Glomerular endothelial cell (primary cell): ENCODE measurements around the gene NEK2. TPM values are rescaled to one million over a fixed set of nuclear protein-coding genes. Genes with fewer than 3 reads are reported as not detected.
"Not testable (repeated sequence)": the region's sequence is repeated elsewhere in the genome, so short reads cannot be mapped to it uniquely, and the experiment has no call there.

Source experiments
- DNase-seq: peaks from one replicate; pipeline ENCODE4 v3.0.0-alpha.2; 2011; ENCODE audit warnings: low read depth, low spot score; ENCODE audit errors: extremely low read depth
- total RNA-seq: library from RNA; depleted of rRNA; stranded (reverse); fragments of >200 nt; gene quantifications from 2 replicates; pipeline ENCODE4 v1.2.3, GENCODE V29; 2015

NEK2 gene
- total RNA-seq, 1 donor from 2014 or later, result 2.9 TPM

DNA sequence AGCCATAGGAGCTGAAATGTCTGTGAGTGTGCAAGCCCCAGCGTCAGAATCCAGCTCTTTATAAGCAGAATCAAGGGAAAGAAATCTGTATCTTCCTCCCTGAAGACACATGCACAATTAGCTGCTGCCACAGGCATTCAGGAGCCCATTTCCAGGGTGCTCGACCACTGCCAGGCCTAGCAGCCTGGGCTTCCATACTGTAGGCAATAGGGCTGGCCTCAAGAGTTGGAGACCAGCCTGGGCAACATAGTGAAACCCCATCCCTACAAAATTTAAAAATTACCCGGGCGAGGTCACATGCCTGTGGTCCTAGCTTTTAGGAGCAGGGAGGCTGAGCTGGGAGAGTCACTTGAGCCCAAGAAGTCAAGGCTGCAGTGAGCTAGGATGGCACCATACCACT is 41.0 kb downstream of the NEK2 start:
- DNase-seq, result no peak

DNA sequence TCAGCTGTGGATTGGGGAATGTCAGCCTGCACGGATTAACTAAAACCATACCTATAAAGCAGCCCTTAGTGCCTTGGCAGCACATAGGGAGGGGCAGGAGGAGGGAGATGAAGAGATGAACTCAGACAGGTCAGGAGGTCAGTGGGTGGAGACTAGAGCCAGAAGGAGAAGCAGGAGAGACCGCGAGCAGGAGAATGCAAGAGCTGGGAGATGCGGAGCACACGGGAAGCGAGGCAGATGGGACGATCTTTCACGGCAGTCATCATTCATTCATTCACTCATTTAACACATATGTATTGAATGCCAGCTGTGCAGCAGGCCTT is 41.9 kb downstream of the NEK2 start:
- no peak for DNase-seq

DNA sequence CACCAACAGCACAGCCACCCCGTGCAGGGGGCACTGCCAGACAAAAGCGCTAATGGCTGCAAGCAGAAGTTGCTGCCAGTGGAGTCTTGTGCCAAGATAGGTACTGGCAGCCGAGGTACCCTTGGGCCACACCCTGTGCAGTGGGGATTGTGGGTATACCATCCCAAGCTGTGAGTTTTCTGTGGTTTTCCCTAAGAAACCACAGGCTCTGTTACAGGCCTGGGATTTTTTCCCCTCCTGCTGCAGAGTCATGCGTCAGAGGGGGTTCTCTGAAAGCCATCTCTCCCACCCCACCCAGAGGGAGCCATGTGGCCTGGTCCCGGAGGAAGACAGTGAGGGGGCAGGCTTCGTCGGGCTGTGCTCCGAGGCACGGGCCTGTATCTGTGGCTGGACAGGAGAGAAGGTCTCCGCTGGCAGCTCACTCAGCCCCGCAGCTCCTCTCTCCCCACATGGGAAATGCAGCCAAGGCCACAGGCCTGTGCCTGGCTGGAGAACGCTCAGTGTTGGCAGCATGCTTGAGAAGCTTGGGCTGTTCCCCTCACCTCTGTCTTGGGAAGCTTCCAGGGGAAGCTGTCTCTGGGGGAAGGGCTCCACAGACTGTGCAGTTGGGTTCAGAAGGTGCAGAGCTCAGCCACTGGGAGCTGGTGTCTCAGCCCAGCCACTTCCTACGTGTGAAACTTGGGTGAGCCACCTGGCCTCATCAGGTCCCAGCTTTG is 42.5 kb downstream of the NEK2 start:
- DNase-seq, result no peak

DNA sequence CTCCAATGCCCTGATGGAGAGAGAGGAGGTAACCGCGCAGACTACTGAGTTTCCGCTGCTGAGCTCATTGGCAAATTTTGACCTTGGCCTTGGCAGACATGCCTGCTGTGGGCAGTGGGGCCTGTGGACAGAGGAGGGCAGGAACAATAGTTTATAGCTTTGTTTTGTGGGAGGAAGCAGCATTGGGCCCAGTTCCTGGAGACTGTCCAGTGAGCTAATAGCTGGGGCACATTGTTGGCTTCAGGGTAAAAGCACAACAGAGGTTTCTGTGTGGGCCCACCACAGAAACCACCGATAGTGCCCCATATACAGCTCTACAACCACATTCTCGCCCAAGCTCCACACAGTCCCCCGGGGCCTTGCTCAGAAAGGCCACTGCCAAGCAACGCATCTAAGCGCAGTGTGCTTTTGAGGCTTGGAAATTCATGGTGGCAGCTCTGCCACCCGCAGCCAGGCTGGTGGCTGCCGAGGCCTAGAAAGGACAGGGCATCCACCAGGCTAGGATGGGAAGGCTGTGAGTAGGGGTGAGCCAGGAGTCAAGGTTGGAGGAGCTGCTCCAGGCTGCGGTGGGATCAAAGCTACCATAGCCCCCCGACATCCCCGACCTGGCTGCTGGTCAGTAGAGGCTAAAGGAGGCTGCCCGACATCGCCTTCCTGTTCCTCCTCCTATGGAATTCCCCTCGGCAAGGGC is 43.2 kb downstream of the NEK2 start:
- no peak for DNase-seq

DNA sequence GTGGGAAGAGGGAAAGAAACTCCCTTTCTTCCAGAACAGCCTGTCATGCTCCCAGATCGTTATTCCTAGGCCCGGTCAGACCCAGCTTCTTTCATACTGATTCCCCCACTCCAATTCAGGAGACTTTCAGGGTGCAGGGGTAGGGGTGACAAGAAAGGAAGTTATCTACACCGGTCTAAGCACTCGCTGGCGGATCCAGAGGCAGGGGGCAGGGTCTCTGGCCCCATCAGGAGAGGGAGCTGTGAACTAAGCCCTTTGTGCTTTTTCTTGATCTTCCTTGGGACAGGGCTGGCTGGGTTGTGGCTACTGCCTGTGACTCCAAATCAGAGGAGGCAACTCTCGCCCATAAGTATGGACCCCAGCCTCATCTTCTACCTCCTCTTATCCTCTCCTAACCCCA is 44.3 kb downstream of the NEK2 start:
- no peak for DNase-seq

DNA sequence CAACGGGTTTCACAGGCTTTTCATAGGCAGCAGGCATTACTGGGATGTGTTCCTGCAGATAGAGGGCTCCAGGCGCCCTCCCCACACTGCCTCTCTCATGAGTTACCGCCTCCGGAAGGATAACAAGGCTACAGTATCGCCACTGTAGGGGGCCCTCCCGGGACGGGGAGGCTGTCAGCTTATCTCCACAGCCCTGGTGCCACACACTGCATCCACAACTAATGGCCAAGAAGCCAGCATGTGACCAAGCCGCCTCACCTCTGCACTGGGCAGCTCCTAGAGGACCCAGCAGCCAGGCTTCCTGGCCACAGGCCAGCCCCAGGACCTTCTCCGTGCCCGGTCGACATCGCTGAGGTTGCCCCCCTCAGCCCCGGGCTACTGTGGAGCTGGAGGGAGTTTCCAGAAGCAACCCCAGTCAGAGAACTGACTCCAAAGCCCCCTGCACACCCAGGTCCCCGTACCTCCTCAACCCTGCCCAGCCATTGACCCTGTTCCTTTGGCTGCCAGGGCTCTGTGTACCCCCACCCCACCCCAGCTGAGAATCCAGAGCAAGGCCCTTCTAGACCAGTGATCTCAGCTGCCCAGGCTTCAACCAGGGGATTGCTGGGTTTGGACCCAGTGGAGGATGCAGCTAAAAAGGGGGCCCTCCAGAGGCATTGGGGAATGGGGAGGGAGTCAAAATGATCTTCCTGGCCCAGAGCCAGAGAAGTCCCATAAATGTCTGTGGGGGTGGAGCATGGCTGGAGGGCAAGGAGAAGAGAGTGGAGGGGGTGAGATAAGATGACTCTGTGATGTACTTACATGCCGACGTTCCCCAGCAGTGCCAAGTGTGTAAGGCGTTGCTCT is 45.0 kb downstream of the NEK2 start:
- no peak for DNase-seq

DNA sequence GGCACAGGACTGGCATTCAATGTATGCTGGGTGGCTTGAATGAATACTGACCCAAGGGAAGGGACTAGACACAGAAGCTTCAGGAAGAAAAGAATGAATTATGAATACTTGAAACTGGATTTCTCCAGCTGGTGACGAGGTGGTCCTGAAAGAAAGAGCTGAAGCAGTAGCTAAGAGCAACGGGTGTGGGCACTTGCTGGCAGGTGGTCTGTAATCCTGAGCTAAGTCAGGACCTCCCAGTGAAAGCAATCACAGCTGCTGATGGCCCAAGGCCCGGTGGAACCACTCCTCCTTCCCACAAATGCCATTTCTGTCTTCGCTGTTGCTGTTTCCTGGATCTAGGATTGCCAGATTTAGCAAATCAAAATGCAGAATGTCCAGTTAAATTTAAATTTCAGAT is 47.0 kb downstream of the NEK2 start:
- no peak for DNase-seq

DNA sequence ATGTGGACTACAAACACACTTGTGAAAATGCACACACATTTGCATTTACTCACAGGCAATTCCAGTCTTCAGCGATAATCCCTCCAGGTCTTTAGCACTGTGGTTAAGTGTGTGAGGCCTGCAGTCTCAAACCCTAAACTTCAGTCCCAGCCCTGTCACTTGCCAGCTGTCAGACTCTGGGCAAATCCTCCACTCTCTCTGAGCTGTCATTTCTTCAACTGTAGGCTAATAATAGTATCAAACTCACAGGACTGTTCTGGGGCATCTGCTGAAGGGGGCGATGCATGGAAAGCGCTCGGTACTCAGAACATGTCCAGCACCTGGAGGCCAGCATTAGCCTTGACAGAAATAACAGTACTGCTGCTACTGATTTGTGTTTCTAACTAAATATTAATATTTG is 48.2 kb downstream of the NEK2 start:
- no peak for DNase-seq

DNA sequence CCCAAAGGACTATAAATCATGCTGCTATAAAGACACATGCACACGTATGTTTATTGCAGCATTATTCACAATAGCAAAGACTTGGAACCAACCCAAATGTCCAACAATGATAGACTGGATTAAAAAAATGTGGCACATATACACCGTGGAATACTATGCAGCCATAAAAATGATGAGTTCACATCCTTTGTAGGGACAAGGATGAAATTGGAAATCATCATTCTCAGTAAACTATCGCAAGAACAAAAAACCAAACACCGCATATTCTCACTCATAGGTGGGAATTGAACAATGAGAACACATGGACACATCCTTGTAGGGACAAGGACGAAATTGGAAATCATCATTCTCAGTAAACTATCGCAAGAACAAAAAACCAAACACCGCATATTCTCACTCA is 49.6 kb downstream of the NEK2 start:
- not testable (repeated sequence) for DNase-seq

DNA sequence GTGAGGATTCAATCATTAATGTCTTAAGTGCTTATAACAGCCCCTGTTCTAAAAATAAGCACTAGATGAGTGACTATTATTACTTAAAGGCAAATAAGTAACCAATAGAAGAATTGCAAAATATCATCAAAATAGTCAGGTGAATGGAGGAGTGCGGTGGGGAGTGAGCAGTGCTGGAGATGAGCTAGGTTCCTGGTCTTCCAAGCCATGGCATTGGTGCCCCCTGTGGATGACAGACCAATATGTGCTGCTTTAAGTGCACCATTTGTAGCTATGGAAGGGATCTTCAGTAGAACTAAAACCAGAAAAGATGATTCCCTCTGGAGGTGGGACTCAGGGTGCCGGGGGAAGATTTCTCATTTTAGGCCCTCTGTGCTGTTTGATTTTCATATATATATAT is 50.4 kb downstream of the NEK2 start:
- DNase-seq, result no peak

DNA sequence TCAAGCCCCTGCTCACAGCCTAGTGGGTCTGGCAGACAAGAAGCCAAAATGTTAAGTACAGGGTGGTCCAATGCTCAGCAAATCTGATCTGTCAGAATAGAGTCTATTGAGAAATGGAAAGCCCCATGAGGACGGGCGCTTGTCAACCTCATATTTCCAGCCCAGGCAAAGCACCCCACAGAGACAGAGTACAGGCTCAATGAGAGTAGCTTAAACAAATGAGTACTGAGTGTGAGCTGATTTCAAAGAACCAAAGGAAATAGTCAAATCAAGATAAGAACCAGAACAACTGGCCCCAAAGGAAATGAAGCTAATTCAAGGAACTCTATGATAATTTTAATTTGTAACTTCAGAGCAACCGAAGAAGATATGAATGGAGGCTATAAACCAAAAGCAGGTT is 51.9 kb downstream of the NEK2 start:
- no peak for DNase-seq

DNA sequence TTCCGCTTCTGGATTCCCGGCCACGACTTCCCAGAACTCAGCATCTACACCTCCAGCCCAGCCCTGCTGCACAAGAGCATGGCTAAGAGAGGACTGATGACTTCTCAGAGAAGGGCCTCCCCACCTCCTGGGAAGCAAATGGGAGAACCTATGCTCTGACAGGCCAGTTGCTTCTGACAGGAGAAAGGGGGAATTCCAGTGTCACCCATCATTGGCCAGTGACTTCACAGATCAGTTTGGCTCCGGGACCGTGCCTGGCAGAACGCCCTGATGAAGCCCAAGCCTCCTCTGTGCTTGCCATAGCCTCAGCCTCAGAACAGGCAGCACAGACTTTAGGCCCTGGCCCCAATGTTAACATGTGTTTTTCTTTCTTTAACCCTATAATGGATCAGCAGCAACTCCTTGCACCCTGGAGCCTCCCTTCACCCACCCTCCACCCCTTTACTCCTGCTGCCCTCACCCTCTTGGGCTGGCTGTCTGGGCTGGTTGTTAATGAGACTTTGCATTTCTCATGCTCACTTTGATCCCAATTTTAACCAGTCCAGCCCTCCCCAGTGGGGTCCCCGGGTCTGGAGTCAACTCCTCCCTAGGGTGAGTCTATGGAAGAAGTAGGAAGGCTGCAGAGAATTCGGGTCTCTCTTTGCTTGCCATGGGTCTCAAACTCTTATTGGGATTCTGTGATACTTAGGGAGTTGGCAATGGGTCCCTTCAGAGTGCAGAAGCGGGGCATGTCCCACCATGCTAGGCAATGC is 53.8 kb downstream of the NEK2 start:
- no peak for DNase-seq

DNA sequence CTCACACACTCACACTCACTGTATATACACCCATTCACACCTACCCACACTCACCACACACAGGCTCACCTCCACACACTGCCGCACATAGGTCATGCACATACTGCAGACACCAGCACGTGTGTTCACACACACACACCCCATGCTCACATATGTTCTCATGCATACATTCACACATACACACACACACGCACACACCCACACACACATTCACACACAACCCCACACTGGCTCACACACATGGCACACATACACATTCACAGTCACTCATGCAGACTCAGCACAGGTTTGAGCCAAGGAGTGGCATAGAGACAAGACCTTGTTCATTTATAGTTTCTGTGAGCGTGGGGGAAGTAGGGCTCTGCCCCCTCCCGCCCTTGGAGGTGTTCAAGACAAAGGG is 55.3 kb downstream of the NEK2 start:
- no peak for DNase-seq

DNA sequence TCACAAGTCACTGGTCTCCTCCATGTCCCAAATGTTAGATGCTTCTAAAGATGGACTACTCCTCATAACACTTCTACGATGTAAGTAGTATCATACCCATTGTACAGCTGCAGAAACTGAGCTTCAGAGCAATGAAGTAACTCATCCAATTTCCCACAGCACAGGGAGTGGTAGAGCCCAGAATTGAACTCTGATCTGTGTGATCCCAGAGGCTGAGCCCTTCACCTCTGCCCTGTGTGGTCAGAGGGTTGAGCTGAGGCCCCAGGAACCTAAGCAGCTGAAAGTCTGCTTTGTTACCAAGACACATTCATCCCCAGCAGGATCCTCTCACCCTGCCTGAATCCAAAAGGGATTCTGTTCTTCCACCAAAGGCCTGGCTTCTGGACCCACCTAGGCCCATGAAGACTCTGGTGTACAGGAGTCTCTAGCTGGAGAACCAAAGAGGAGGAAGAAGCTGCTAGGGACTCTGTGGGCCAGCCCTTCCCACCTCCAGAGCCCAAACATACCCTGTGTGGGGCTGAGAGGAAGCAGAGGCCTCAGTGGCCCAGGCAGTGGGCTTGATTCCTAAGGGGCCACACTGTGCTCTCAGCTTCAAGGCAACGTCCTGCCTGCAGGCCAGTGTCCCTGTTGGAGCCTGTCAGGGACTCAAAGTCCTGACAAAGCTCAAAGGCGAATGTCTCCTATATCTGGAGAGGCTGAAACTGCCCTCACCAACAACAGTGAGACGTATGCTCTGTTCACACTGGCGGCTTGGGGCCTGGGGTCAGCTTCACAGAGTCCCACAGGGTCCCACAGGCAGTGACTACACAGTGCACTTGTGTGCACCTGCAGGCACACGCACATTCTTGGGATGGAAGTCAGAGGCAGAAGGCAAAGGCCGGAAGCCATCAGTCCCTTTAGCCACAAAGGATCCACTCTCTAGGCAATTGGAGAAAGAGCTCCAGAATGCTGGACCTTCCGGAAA is 56.1 kb downstream of the NEK2 start:
- DNase-seq, result no peak

DNA sequence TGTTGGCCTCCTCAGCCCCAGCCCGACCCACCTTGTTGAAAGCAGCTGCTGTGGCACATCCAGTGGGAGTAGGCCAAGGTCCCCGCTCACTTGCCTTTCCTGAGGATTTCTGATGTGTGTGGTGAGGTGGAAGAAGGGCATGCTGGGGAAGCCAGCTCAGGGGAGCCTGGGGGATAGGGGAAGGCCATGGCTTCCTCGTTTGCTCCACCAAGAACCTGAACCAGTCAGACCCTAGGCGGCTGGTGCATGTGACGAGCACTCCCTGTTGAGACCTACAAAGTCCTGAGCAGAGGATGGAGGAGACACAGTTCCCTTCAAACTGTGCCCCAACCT is 58.5 kb downstream of the NEK2 start:
- no peak for DNase-seq

DNA sequence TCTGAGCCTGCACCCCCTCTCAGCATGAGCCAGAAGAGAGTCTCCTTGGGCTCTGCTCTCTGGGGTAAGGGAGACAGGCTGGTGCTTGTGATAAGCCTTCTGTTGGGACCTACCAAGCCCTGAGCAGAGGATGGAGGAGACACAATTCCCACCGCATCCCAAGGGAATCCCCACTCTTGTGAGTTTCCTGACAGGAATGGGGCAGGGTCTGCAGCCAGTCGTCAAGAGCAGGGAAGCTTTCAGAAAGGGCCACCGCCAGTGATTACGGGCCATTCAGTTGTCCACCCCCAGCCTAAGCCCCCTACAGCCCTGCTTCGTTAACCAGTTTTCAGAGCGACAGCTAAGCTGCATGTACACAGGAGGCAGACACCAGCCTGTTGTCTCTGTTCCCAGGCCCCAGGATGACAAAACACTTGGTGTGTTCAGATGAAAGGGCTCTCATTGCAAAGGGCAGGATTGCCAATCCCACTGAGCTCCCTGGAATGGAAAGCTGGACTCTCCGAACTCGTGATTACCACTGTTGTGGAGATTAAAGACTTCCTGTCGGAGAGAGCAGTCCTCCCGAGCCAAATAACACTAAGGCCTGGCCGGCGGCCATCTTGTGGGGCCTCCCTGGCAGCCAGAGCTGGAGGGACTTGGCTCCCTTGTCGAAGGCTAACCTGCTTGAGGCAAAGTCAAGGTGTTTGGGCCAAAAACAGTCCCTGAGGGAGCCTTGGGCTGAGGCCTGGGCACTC is 59.0 kb downstream of the NEK2 start:
- no peak for DNase-seq

DNA sequence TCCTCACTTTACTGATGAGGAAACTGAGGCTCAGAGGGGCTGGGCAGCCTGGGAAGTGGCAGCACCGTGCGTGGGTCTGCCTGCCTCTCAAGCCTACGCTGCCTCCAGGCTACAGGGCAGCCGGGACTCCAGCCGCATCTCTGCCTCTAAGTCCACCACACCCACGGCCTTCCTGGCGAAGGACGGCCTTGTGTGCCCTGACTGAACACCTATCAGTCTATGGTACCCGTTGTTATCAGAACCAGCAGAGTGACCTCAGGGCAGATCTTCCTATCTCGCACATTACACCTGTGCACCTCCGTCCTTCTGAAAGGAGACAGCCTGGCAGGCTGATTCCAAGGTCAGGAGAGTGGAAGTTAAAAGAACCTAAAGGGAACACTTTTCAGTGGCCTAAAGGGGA is 60.8 kb downstream of the NEK2 start:
- no peak for DNase-seq

DNA sequence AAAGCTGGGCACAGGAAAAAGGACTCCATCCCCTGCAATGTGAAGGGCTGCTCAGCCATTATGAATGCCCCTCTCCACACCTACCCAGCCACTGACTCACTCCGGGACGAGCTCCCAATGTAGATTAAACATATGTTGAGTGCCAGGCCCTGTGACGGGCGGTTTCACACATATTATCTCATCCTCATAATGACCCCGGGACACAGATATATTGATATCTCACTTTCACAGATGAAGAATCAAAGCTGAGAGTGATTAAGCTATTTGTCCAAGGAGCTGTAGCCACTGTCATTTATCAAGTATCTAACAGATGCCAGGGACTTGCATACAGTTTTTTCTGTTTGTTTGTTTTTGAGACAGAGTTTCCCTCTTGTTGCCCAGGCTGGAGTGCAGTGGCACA is 61.5 kb downstream of the NEK2 start:
- DNase-seq, result no peak

DNA sequence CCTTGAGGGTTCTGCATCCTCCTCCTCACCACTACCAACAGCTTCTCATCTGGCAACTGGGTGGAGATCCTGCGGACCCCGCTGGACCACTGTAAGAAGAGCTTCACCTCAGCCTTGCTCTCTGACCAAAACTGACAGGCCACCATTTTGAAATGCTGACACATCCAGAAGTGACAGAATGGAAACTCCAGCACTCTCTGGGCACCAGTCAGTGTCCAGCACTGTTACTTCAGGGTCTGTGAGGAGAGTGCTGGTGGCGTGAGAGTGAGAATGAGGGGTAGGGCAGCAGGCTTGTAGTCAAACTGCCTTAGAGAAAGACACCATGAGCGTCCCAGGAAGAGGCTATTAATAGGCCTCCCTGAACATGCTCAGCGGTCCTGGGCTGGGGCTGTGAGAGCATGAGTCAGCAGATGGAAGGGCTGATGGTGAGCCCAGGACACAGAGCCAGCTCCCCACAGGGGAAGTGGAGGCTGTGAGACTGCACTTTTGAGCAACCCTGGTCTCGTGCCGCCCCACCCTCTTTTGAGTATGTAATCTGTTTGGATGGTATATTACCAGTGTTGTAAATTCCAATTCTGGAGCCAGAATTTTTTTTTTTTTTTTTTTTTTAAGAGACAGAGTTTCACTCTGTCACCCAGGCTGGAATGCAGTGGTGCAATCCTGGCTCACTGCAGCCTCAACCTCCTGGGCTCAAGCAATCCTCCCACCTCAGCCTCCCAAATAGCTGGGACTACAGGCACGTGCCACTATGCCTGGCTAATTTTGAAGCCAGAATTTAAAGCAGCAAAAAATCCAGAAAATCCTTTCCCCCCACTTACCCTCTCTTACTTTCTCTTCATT is 62.1 kb downstream of the NEK2 start:
- no peak for DNase-seq
